Endothelial cell of umbilical vein (primary cell): Measurements from ENCODE around the gene VPS25. TPM values are rescaled to one million over a fixed set of nuclear protein-coding genes. Genes with fewer than 3 reads are reported as not detected.

ENCODE experiments used
- BruUV-seq: library from RNA; stranded (reverse); fragments of 400-500 nt; replicated peaks from 2 replicates; lab custom pipeline; 2021; lab: Mats Ljungman, UMichigan
- CTCF ChIA-PET: fragments of 300-600, 350-600 bp; sonication (Branson Sonifier 250); formaldehyde crosslinking; loops from one replicate; lab custom pipeline; 2021; ENCODE audit warnings: antibody characterized with exemption, inconsistent platforms; lab: Charles Lee
- POLR2A ChIA-PET: fragments of 300-600, 350-600 bp; sonication (Branson Sonifier 250); formaldehyde crosslinking; loops from one replicate; lab custom pipeline; 2021; ENCODE audit warnings: antibody characterized with exemption, inconsistent platforms; lab: Charles Lee
- DNase-seq: peaks from one replicate; pipeline ENCODE4 v3.0.0-alpha.2; 2011; ENCODE audit warnings: low read depth, low spot score
- FAIRE-seq: peaks from 2 replicates; lab custom pipeline; 2011; peaks lifted over from hg19 to GRCh38; lab: Jason Lieb, UNC
- H2AFZ ChIP-seq: 2 replicates; pipeline ENCODE4 v1.6.0; 2012; ENCODE audit warnings: low read depth, low read length, control low read depth, inconsistent platforms
- H3K27ac ChIP-seq: 2 replicates; pipeline ENCODE4 v1.5.1; 2011; ENCODE audit warnings: low read depth, mild to moderate bottlenecking, control low read depth, low read length, moderate library complexity; ENCODE audit not compliant: insufficient read depth
- H3K27me3 ChIP-seq, 2 experiments: 2 replicates each; pipeline versions ENCODE4 v1.6.0 to v1.6.1; 2011; ENCODE audit warnings: low read length in 2 of 2, mixed read lengths in 1 of 2; ENCODE audit not compliant: control insufficient read depth in 2 of 2, insufficient read depth in 2 of 2
- H3K36me3 ChIP-seq, 2 experiments: 2 replicates in 1 of 2; 3 replicates in 1 of 2; pipeline ENCODE4 v1.5.1; 2011; ENCODE audit warnings: low read length in 2 of 2, mild to moderate bottlenecking in 1 of 2, moderate library complexity in 1 of 2; ENCODE audit not compliant: control insufficient read depth in 2 of 2, insufficient read depth in 2 of 2; ENCODE audit errors: extremely low read depth in 1 of 2
- H3K4me1 ChIP-seq: 3 replicates; pipeline ENCODE4 v1.5.1; 2011; ENCODE audit warnings: mild to moderate bottlenecking, low read length; ENCODE audit not compliant: control insufficient read depth, insufficient read depth; ENCODE audit errors: extremely low read depth
- H3K4me2 ChIP-seq: 2 replicates; pipeline ENCODE4 v1.6.1; 2011; ENCODE audit warnings: low read length, control low read depth, mixed read lengths; ENCODE audit not compliant: insufficient read depth
- H3K4me3 ChIP-seq, 3 experiments: fragments of 200-600 bp in 1 of 3; sonication (generic), shearing (Covaris generic) in 1 of 3; replicated peaks in 1 of 3; 2 replicates each; pipeline ENCODE4 v1.5.1; 2011 to 2016; ENCODE audit warnings: control low read depth in 3 of 3, low read length in 3 of 3, mild to moderate bottlenecking in 2 of 3, inconsistent platforms in 1 of 3, low read depth in 1 of 3, moderate library complexity in 1 of 3; ENCODE audit not compliant: insufficient read depth in 1 of 3
- H3K79me2 ChIP-seq: 2 replicates; pipeline ENCODE4 v1.6.0; 2012; ENCODE audit warnings: low read length, inconsistent platforms; ENCODE audit not compliant: control insufficient read depth, insufficient read depth
- H3K9ac ChIP-seq: replicated peaks from 2 replicates; pipeline ENCODE3; 2011; ENCODE audit warnings: low read length, control low read depth; ENCODE audit not compliant: insufficient read depth; ENCODE audit errors: extremely low read depth
- H3K9me1 ChIP-seq: replicated peaks from 3 replicates; pipeline ENCODE4 v1.6.0; 2011; ENCODE audit warnings: mild to moderate bottlenecking, low read length; ENCODE audit not compliant: control insufficient read depth, insufficient read depth; ENCODE audit errors: extremely low read depth
- H3K9me3 ChIP-seq: replicated peaks from 2 replicates; pipeline ENCODE4 v1.5.1; 2012; ENCODE audit warnings: low read length, inconsistent platforms; ENCODE audit not compliant: control insufficient read depth, insufficient read depth
- H4K20me1 ChIP-seq: replicated peaks from 2 replicates; pipeline ENCODE3; 2011; ENCODE audit warnings: mild to moderate bottlenecking, low read length; ENCODE audit not compliant: control insufficient read depth, insufficient read depth; ENCODE audit errors: extremely low read depth
- EZH2 ChIP-seq: IDR thresholded peaks from 2 replicates; pipeline ENCODE4 v1.6.1; 2012; ENCODE audit warnings: borderline replicate concordance, low read depth, mild to moderate bottlenecking, moderate library complexity, low read length, inconsistent platforms; ENCODE audit not compliant: severe bottlenecking
- FOS ChIP-seq: IDR thresholded peaks from 2 replicates; pipeline ENCODE4 v1.6.1; 2011; ENCODE audit warnings: mild to moderate bottlenecking, low read length, moderate library complexity, borderline replicate concordance; ENCODE audit not compliant: insufficient read depth
- GATA2 ChIP-seq: IDR thresholded peaks from 2 replicates; pipeline ENCODE4 v1.7.0; 2011; ENCODE audit warnings: low read depth, mild to moderate bottlenecking, moderate library complexity, mixed read lengths, low read length; ENCODE audit not compliant: insufficient read length, insufficient read depth
- JUN ChIP-seq: IDR thresholded peaks from 2 replicates; pipeline ENCODE4 v1.6.1; 2011; ENCODE audit warnings: borderline replicate concordance, low read depth; ENCODE audit not compliant: insufficient read length, insufficient read depth
- MYC ChIP-seq: IDR thresholded peaks from one replicate; pipeline ENCODE4 v1.6.1; 2011; ENCODE audit warnings: mild to moderate bottlenecking, low read depth, low read length
- POLR2A ChIP-seq: IDR thresholded peaks from 2 replicates; pipeline ENCODE4 v1.6.1; 2012; ENCODE audit warnings: low read depth, mild to moderate bottlenecking, control low read depth, low read length
- POLR2AphosphoS5 ChIP-seq: IDR thresholded peaks from 2 replicates; pipeline ENCODE4 v1.6.1; 2012; ENCODE audit warnings: low read depth, mild to moderate bottlenecking, control low read depth, low read length, moderate library complexity; ENCODE audit not compliant: insufficient read depth
- dilution Hi-C: fragments of 300-500 bp; cut with MboI; formaldehyde crosslinking; loops from one replicate; pipeline ENCODE4 v1.15.0; 2019; ENCODE audit warnings: low sequenced_read_pairs; ENCODE audit not compliant: extremely low pct_ligation_motif_present
- intact Hi-C: fragments of 100-400 bp; cut with micrococcal nuclease; formaldehyde crosslinking; loops from one replicate; pipeline ENCODE4 v1.10.0; 2022
- polyA plus RNA-seq, 4 experiments: library from polyadenylated mRNA; depleted of rRNA in 3 of 4; stranded (reverse) in 3 of 4; unstranded in 1 of 4; fragments of >200 nt; gene quantifications; 2 replicates each; pipeline versions ENCODE4 v1.2.1 to v1.2.3, GENCODE V29; 2011 to 2012; ENCODE audit warnings: missing spikeins in 1 of 4
- total RNA-seq: library from RNA; stranded (reverse); gene quantifications from 2 replicates; pipeline ENCODE4 v1.2.3, GENCODE V29; 2021
- TF ChIP-seq, protein P1 (sequence below): IDR thresholded peaks from 2 replicates; pipeline ENCODE4 v1.6.1; 2011; ENCODE audit not compliant: insufficient read depth, insufficient read length
- TF ChIP-seq, protein P2 (sequence below), 2 donors: IDR thresholded peaks; 1 replicate in 1 of 2; 2 replicates in 1 of 2; pipeline ENCODE4 v1.5.1; 2011; ENCODE audit warnings: low read length in 2 of 2, mild to moderate bottlenecking in 2 of 2, moderate library complexity in 2 of 2, control low read depth in 1 of 2, inconsistent platforms in 1 of 2, low read depth in 1 of 2; ENCODE audit not compliant: insufficient read depth in 1 of 2; ENCODE audit errors: extremely low read depth in 1 of 2

Gene VPS25
- total and polyA plus RNA-seq, 2 donors (not counting 3 experiments of a cell fraction or from before 2014, with no cell fraction given): 45.0 to 86.8 TPM

DNA sequence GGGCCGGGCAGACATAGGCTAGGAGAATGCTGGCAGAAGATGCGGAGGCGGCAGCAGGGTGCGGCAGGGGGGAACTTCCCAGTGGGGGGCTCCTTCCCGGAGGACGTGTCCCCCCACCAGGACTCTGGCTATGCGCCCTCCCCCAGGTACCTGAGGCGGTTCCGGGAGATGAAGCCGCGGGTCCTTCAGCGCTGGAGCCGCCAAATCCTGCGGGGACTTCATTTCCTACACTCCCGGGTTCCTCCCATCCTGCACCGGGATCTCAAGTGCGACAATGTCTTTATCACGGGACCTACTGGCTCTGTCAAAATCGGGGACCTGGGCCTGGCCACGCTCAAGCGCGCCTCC is 10.5 kb downstream of the VPS25 start:
- FAIRE-seq (no peak), DNase-seq (no peak)
- Histone ChIP-seq H3K79me2 (no peaks in the 10 kb centered on the region), H4K20me1 (no peaks in the 10 kb centered on the region), H3K4me3 (no peak overlapping the region), H3K9me1 (no peaks in the 10 kb centered on the region), H3K27ac (no peak overlapping the region), H3K36me3 (peaks cover 0 to 5% of the 10 kb centered on the region in 2 experiments), H3K4me2 (peak overlapping the region; percentile 4), H3K27me3 (peaks cover 16% of the 10 kb centered on the region in 2 experiments), H3K4me1 (peaks cover 35% of the 10 kb centered on the region), H3K9me3 (no peaks in the 10 kb centered on the region), H3K9ac (no peak overlapping the region), H2AFZ (no peak overlapping the region)
- BruUV-seq: no TSS peak
- intact Hi-C loops: loop anchor here (5.0 kb wide), 1 partner anchor 106 kb away; the partner anchor contains the start of gene PLEKHH3
- POLR2A ChIA-PET: no interaction called here
- CTCF ChIA-PET: interaction anchor here (0.9 to 4.7 kb wide), 4 partner anchors 10 to 41 kb away, joined by 3 to 44 read pairs (median 12); partner anchors contain the start of genes BECN1 and VPS25
- dilution Hi-C loops: no loop called here
- TF ChIP-seq FOS (no peak), GATA2 (no peak), POLR2AphosphoS5 (no peak), MYC (no peak), JUN (no peak), EZH2 (no peak), POLR2A (no peak)
- TF ChIP-seq, protein P1, sequence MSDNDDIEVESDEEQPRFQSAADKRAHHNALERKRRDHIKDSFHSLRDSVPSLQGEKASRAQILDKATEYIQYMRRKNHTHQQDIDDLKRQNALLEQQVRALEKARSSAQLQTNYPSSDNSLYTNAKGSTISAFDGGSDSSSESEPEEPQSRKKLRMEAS: no peak
- TF ChIP-seq, protein P2, sequence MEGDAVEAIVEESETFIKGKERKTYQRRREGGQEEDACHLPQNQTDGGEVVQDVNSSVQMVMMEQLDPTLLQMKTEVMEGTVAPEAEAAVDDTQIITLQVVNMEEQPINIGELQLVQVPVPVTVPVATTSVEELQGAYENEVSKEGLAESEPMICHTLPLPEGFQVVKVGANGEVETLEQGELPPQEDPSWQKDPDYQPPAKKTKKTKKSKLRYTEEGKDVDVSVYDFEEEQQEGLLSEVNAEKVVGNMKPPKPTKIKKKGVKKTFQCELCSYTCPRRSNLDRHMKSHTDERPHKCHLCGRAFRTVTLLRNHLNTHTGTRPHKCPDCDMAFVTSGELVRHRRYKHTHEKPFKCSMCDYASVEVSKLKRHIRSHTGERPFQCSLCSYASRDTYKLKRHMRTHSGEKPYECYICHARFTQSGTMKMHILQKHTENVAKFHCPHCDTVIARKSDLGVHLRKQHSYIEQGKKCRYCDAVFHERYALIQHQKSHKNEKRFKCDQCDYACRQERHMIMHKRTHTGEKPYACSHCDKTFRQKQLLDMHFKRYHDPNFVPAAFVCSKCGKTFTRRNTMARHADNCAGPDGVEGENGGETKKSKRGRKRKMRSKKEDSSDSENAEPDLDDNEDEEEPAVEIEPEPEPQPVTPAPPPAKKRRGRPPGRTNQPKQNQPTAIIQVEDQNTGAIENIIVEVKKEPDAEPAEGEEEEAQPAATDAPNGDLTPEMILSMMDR (IDR thresholded peaks at IDR 0.05; ENCODE audit: extremely low read depth in 1 of 2, insufficient read depth in 1 of 2, low read depth in 1 of 2, low read length in 2 of 2): no peak
